IMR-90 (cell line): ENCODE data around the gene IL21. TPM values are rescaled to one million over a fixed set of nuclear protein-coding genes. Genes with fewer than 3 reads are reported as not detected.

Source experiments
- ATAC-seq: fragments of 200-7000 bp; cut with Tn5 transposase; 2 replicates; pipeline ENCODE4 v1.9.1; 2020; ENCODE audit warnings: low read depth, mild to moderate bottlenecking, moderate library complexity
- BruUV-seq: library from RNA; stranded (reverse); fragments of 400-500 nt; replicated peaks from 2 replicates; lab custom pipeline; 2021; lab: Mats Ljungman, UMichigan
- CTCF ChIA-PET: fragments of 300-600 bp; formaldehyde crosslinking; extraction: SDS; loops from one replicate; lab custom pipeline; 2021; ENCODE audit warnings: antibody characterized with exemption; lab: Yijun Ruan, JAX
- POLR2A ChIA-PET: fragments of 300-600 bp; sonication (Branson Sonifier 250); formaldehyde crosslinking; loops from one replicate; lab custom pipeline; 2022; ENCODE audit warnings: antibody characterized with exemption; ENCODE audit not compliant: unreplicated experiment; lab: Charles Lee
- DNase-seq: peaks from one replicate; pipeline ENCODE4 v3.0.0; 2013
- H2AFZ ChIP-seq: replicated peaks from 2 replicates; pipeline ENCODE3; 2013; ENCODE audit warnings: low read length, mild to moderate bottlenecking; ENCODE audit not compliant: poor library complexity
- H2AK5ac ChIP-seq: 2 replicates; pipeline ENCODE4 v1.6.1; 2013; ENCODE audit warnings: low read depth, low read length, inconsistent platforms
- H2AK9ac ChIP-seq: replicated peaks from 2 replicates; pipeline ENCODE3; 2013; ENCODE audit warnings: mild to moderate bottlenecking, low read depth, low read length, moderate library complexity; ENCODE audit not compliant: poor library complexity
- H2BK120ac ChIP-seq: 2 replicates; pipeline ENCODE4 v1.6.1; 2013; ENCODE audit warnings: low read depth, low read length, inconsistent platforms
- H2BK15ac ChIP-seq: 3 replicates; pipeline ENCODE4 v1.6.1; 2013; ENCODE audit warnings: low read depth, low read length, inconsistent platforms
- H2BK20ac ChIP-seq: 2 replicates; pipeline ENCODE4 v1.6.1; 2013; ENCODE audit warnings: low read depth, mild to moderate bottlenecking, inconsistent platforms, low read length, moderate library complexity
- H2BK5ac ChIP-seq: 2 replicates; pipeline ENCODE4 v1.6.1; 2013; ENCODE audit warnings: mild to moderate bottlenecking, low read depth, low read length, inconsistent platforms; ENCODE audit not compliant: poor library complexity, severe bottlenecking
- H3K14ac ChIP-seq: replicated peaks from 2 replicates; pipeline ENCODE4 v1.6.1; 2013; ENCODE audit warnings: low read depth, low read length, inconsistent platforms
- H3K18ac ChIP-seq: 2 replicates; pipeline ENCODE4 v1.6.1; 2013; ENCODE audit warnings: low read depth, low read length, control low read depth
- H3K23ac ChIP-seq: 2 replicates; pipeline ENCODE4 v1.6.1; 2013; ENCODE audit warnings: low read depth, low read length, inconsistent platforms
- H3K27ac ChIP-seq: 2 replicates; pipeline ENCODE4 v1.5.1; 2013; ENCODE audit warnings: mild to moderate bottlenecking, control low read depth, low read length; ENCODE audit not compliant: insufficient read depth
- H3K27me3 ChIP-seq: 2 replicates; pipeline ENCODE4 v1.6.1; 2013; ENCODE audit warnings: low read length; ENCODE audit not compliant: control insufficient read depth, insufficient read depth
- H3K36me3 ChIP-seq: 2 replicates; pipeline ENCODE4 v1.6.1; 2013; ENCODE audit warnings: low read length, mixed read lengths; ENCODE audit not compliant: control insufficient read depth, insufficient read depth
- H3K4ac ChIP-seq: 2 replicates; pipeline ENCODE4 v1.6.1; 2013; ENCODE audit warnings: low read depth, low read length, inconsistent platforms
- H3K4me1 ChIP-seq: 2 replicates; pipeline ENCODE4 v1.6.1; 2013; ENCODE audit warnings: low read length, mixed read lengths; ENCODE audit not compliant: control insufficient read depth, insufficient read depth
- H3K4me2 ChIP-seq: 2 replicates; pipeline ENCODE4 v1.6.1; 2013; ENCODE audit warnings: low read depth, mild to moderate bottlenecking, control low read depth, low read length, moderate library complexity
- H3K4me3 ChIP-seq: 2 replicates; pipeline ENCODE4 v1.5.1; 2013; ENCODE audit warnings: low read depth, mild to moderate bottlenecking, control low read depth, low read length, moderate library complexity; ENCODE audit not compliant: insufficient read depth
- H3K56ac ChIP-seq: 2 replicates; pipeline ENCODE4 v1.6.1; 2013; ENCODE audit warnings: low read length, inconsistent platforms; ENCODE audit not compliant: insufficient read depth; ENCODE audit errors: extremely low read depth
- H3K79me1 ChIP-seq, 2 experiments: 2 replicates each; pipeline ENCODE4 v1.6.1; 2013; ENCODE audit warnings: low read length in 2 of 2, inconsistent platforms in 1 of 2, low read depth in 1 of 2
- H3K9ac ChIP-seq: 2 replicates; pipeline ENCODE4 v1.6.1; 2013; ENCODE audit warnings: low read depth, low read length, control low read depth
- H3K9me1 ChIP-seq: 2 replicates; pipeline ENCODE4 v1.6.1; 2013; ENCODE audit warnings: low read length, inconsistent platforms; ENCODE audit not compliant: insufficient read depth
- H3K9me3 ChIP-seq: 2 replicates; pipeline ENCODE4 v1.6.1; 2013; ENCODE audit warnings: low read length; ENCODE audit not compliant: control insufficient read depth, insufficient read depth
- H4K20me1 ChIP-seq: 2 replicates; pipeline ENCODE4 v1.6.1; 2013; ENCODE audit warnings: low read length, inconsistent platforms; ENCODE audit not compliant: insufficient read depth
- H4K5ac ChIP-seq: 2 replicates; pipeline ENCODE4 v1.6.1; 2013; ENCODE audit warnings: mild to moderate bottlenecking, low read depth, low read length, control low read depth
- H4K8ac ChIP-seq, 2 experiments: 2 replicates each; pipeline ENCODE4 v1.6.1; 2013; ENCODE audit warnings: low read depth in 2 of 2, low read length in 2 of 2, control low read depth in 1 of 2, inconsistent platforms in 1 of 2
- H4K91ac ChIP-seq: 2 replicates; pipeline ENCODE4 v1.6.1; 2013; ENCODE audit warnings: low read depth, low read length, inconsistent platforms; ENCODE audit not compliant: insufficient read depth
- BHLHE40 ChIP-seq: fragments of 150-350 bp; IDR thresholded peaks from 2 replicates; pipeline ENCODE4 v1.6.1; 2016; ENCODE audit warnings: mild to moderate bottlenecking, low read depth, low read length
- CEBPB ChIP-seq: IDR thresholded peaks from 2 replicates; pipeline ENCODE4 v1.6.1; 2012; ENCODE audit warnings: low read depth, low read length, improper control_type of control experiment
- CHD1 ChIP-seq: IDR thresholded peaks from 2 replicates; pipeline ENCODE4 v1.6.1; 2012; ENCODE audit warnings: low read depth, low read length, improper control_type of control experiment
- FOS ChIP-seq: fragments of 150-350 bp; IDR thresholded peaks from 2 replicates; pipeline ENCODE4 v1.6.1; 2016; ENCODE audit warnings: low read depth, low read length
- MAFK ChIP-seq: IDR thresholded peaks from 2 replicates; pipeline ENCODE4 v1.6.1; 2012; ENCODE audit warnings: low read depth, low read length, improper control_type of control experiment
- MAZ ChIP-seq: IDR thresholded peaks from 2 replicates; pipeline ENCODE4 v1.6.1; 2012; ENCODE audit warnings: low read depth, mild to moderate bottlenecking, low read length, improper control_type of control experiment, moderate library complexity, borderline replicate concordance
- MXI1 ChIP-seq: IDR thresholded peaks from 2 replicates; pipeline ENCODE4 v1.6.1; 2012; ENCODE audit warnings: low read depth, mild to moderate bottlenecking, low read length, moderate library complexity, borderline replicate concordance
- NFE2L2 ChIP-seq: fragments of 150-350 bp; IDR thresholded peaks from 2 replicates; pipeline ENCODE4 v1.6.1; 2016; ENCODE audit warnings: low read depth, mild to moderate bottlenecking, low read length
- POLR2A ChIP-seq: IDR thresholded peaks from 2 replicates; pipeline ENCODE4 v1.6.1; 2012; ENCODE audit warnings: mild to moderate bottlenecking, low read depth, low read length
- RAD21 ChIP-seq: IDR thresholded peaks from 2 replicates; pipeline ENCODE4 v1.6.1; 2012; ENCODE audit warnings: low read length, improper control_type of control experiment
- RCOR1 ChIP-seq: IDR thresholded peaks from 2 replicates; pipeline ENCODE4 v1.6.1; 2012; ENCODE audit warnings: mild to moderate bottlenecking, low read length, improper control_type of control experiment; ENCODE audit not compliant: insufficient replicate concordance
- RFX5 ChIP-seq: IDR thresholded peaks from 2 replicates; pipeline ENCODE4 v1.8.0; 2012; ENCODE audit warnings: low read depth, mild to moderate bottlenecking, low read length, moderate library complexity
- SMC3 ChIP-seq: fragments of 150-350 bp; IDR thresholded peaks from 2 replicates; pipeline ENCODE4 v1.6.1; 2016; ENCODE audit warnings: low read depth, mild to moderate bottlenecking, antibody characterized with exemption, low read length, moderate library complexity
- WGBS, 2 experiments: methylation state at CpG; one replicate each; pipeline versions ENCODE4 v1.1.5 to v1.1.7; 2013; ENCODE audit warnings: missing lambda C conversion rate in 2 of 2; ENCODE audit not compliant: insufficient read length in 1 of 2; ENCODE audit errors: extremely low coverage in 2 of 2; 5-methylcytosine and 5-hydroxymethylcytosine counted together
- dilution Hi-C: fragments of 300-500 bp; cut with HindIII; formaldehyde crosslinking; loops from one replicate; pipeline ENCODE4 v1.14.3; 2018; ENCODE audit warnings: low sequenced_read_pairs; ENCODE audit not compliant: unreplicated experiment
- in situ Hi-C: fragments of 300-500 bp; cut with MboI; formaldehyde crosslinking; loops from 3 replicates; pipeline ENCODE4 v1.14.3; 2019; ENCODE audit warnings: low sequenced_read_pairs, inconsistent platforms, mixed read lengths
- intact Hi-C: fragments of 100-400 bp; cut with micrococcal nuclease; formaldehyde crosslinking; loops from 2 replicates; pipeline ENCODE4 v1.10.0; 2022
- polyA plus RNA-seq, 3 experiments: library from polyadenylated mRNA; depleted of rRNA; stranded (reverse); fragments of >200 nt; gene quantifications; 2 replicates each; pipeline ENCODE4 v1.2.3, GENCODE V29; 2012; ENCODE audit warnings: low replicate concordance in 1 of 3
- total RNA-seq: library from RNA; depleted of rRNA; stranded (reverse); fragments of >200 nt; gene quantifications from 2 replicates; pipeline ENCODE4 v1.2.3, GENCODE V29; 2012
- TF ChIP-seq, protein P1 (sequence below): fragments of 150-350 bp; IDR thresholded peaks from 2 replicates; pipeline ENCODE4 v1.6.1; 2016; ENCODE audit warnings: low read depth, mild to moderate bottlenecking, low read length, moderate library complexity, borderline replicate concordance
- TF ChIP-seq, protein P2 (sequence below): conservative IDR thresholded peaks from 2 replicates; pipeline ENCODE4 v1.5.1; 2012; ENCODE audit warnings: mild to moderate bottlenecking, low read depth, low read length, improper control_type of control experiment
- TF ChIP-seq, protein P3 (sequence below): fragments of 150-350 bp; IDR thresholded peaks from 2 replicates; pipeline ENCODE4 v1.6.1; 2017; ENCODE audit warnings: mild to moderate bottlenecking, antibody characterized with exemption, low read length, low read depth

Gene IL21
- total and polyA plus RNA-seq, 2 of the 4 experiments (the other 2 are of a cell fraction): not detected

DNA sequence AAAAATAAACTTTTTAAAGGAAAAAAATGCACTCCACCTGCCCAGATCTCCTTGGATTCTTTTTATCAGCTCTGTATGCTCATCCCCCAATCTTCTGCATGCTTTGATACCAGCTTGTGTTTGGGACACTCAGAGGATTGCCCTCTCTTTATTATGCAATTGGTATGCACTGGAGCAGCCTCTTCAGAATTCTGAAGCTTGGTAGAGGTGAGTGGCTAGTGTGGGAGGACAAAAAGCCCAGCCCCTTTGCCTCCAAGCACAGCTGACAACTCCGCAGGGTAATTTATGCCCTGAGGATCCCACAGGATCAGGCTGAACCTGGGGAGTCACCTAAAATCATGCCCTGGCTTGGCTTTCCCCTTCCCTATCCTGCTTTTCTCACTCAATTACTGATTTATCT, 16.7 kb downstream of the IL21 start:
- no peak overlapping the region for H2BK15ac ChIP-seq
- no peaks in the 10 kb centered on the region for H3K36me3 ChIP-seq
- H2AK5ac ChIP-seq: no peak overlapping the region
- H3K9me1 ChIP-seq: no peaks in the 10 kb centered on the region
- H3K14ac ChIP-seq: no peak overlapping the region
- H3K79me1 ChIP-seq: no peaks in the 10 kb centered on the region
- intact Hi-C loops (loop anchor here (5.0 to 10.0 kb wide), 2 partner anchors 231 to 308 kb away; no protein-coding TSS in a partner anchor), in situ Hi-C loops (loop anchor here (5.0 kb wide), 2 partner anchors 118 to 318 kb away; partner anchors contain the start of gene NUDT6), dilution Hi-C loops (loop anchor here (25.0 kb wide), 1 partner anchor 308 kb away; the partner anchor contains the start of gene NUDT6)
- BruUV-seq: no TSS peak
- H3K56ac ChIP-seq: no peak overlapping the region
- no peak overlapping the region for H3K18ac ChIP-seq
- ATAC-seq: no peak
- no peak overlapping the region for H3K4me2 ChIP-seq
- H3K4me1 ChIP-seq: no peaks in the 10 kb centered on the region
- no peak overlapping the region for H3K4me3 ChIP-seq
- WGBS, 2 experiments: no CpG with 5 or more reads among the region's 1 CpG
- H4K20me1 ChIP-seq: no peaks in the 10 kb centered on the region
- H3K4ac ChIP-seq: no peak overlapping the region
- no peak overlapping the region for H2BK5ac ChIP-seq
- H3K23ac ChIP-seq: no peak overlapping the region
- H2BK20ac ChIP-seq: no peak overlapping the region
- no peak overlapping the region for H2AK9ac ChIP-seq
- CTCF ChIA-PET: interaction anchor here (0.5 to 1.4 kb wide), 2 partner anchors 175 to 311 kb away, joined by 4 read pairs; no protein-coding TSS in a partner anchor
- no peaks in the 10 kb centered on the region for H3K9me3 ChIP-seq
- peaks cover 2% of the 10 kb centered on the region; the same call in 1 of the 2 replicates for H3K27me3 ChIP-seq
- no peak overlapping the region for H2AFZ ChIP-seq
- H4K91ac ChIP-seq: no peak overlapping the region
- no peak overlapping the region for H3K27ac ChIP-seq
- POLR2A ChIA-PET: interaction anchor here (0.5 kb wide), 1 partner anchor 111 kb away, joined by 5 read pairs; no protein-coding TSS in a partner anchor
- no peak overlapping the region for H4K5ac ChIP-seq
- no peak for DNase-seq
- TF ChIP-seq RAD21 (no peak), RFX5 (no peak), POLR2A (no peak), CHD1 (no peak), RCOR1 (no peak), MAZ (no peak), BHLHE40 (no peak), SMC3 (no peak), MXI1 (no peak), NFE2L2 (no peak), CEBPB (no peak), FOS (no peak), MAFK (no peak)
- TF ChIP-seq, protein P1, sequence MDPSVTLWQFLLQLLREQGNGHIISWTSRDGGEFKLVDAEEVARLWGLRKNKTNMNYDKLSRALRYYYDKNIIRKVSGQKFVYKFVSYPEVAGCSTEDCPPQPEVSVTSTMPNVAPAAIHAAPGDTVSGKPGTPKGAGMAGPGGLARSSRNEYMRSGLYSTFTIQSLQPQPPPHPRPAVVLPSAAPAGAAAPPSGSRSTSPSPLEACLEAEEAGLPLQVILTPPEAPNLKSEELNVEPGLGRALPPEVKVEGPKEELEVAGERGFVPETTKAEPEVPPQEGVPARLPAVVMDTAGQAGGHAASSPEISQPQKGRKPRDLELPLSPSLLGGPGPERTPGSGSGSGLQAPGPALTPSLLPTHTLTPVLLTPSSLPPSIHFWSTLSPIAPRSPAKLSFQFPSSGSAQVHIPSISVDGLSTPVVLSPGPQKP: no peak
- TF ChIP-seq, protein P2, sequence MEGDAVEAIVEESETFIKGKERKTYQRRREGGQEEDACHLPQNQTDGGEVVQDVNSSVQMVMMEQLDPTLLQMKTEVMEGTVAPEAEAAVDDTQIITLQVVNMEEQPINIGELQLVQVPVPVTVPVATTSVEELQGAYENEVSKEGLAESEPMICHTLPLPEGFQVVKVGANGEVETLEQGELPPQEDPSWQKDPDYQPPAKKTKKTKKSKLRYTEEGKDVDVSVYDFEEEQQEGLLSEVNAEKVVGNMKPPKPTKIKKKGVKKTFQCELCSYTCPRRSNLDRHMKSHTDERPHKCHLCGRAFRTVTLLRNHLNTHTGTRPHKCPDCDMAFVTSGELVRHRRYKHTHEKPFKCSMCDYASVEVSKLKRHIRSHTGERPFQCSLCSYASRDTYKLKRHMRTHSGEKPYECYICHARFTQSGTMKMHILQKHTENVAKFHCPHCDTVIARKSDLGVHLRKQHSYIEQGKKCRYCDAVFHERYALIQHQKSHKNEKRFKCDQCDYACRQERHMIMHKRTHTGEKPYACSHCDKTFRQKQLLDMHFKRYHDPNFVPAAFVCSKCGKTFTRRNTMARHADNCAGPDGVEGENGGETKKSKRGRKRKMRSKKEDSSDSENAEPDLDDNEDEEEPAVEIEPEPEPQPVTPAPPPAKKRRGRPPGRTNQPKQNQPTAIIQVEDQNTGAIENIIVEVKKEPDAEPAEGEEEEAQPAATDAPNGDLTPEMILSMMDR: no peak
- TF ChIP-seq, protein P3, sequence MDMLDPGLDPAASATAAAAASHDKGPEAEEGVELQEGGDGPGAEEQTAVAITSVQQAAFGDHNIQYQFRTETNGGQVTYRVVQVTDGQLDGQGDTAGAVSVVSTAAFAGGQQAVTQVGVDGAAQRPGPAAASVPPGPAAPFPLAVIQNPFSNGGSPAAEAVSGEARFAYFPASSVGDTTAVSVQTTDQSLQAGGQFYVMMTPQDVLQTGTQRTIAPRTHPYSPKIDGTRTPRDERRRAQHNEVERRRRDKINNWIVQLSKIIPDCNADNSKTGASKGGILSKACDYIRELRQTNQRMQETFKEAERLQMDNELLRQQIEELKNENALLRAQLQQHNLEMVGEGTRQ: no peak
- H2BK120ac ChIP-seq: no peak overlapping the region
- no peak overlapping the region for H3K9ac ChIP-seq
- H4K8ac ChIP-seq: no peak overlapping the region
